ENCODE measurements around the gene LRRFIP1. TPM values are rescaled to one million over a fixed set of nuclear protein-coding genes. Genes with fewer than 3 reads are reported as not detected.

LRRFIP1 gene
- total RNA-seq, 1 donor, result 64.3 TPM

- no peak for TF ChIP-seq CTCF (IDR thresholded peaks at IDR 0.05; ENCODE audit: insufficient read depth, low read depth, low read length)
- H3K4me3 ChIP-seq (ENCODE audit: low read depth, low read length), result no peak overlapping the region
- DNase-seq (ENCODE audit: low read depth), result no peak
Measured at GRCh38 chr2:237650455-237650850, 23.1 kb downstream of the LRRFIP1 start.

GRCh38 chr2:237651761-237652160 is 24.4 kb downstream of the LRRFIP1 start:
- no peak for TF ChIP-seq CTCF (IDR thresholded peaks at IDR 0.05; ENCODE audit: insufficient read depth, low read depth, low read length)
- no peak overlapping the region for H3K4me3 ChIP-seq (ENCODE audit: low read depth, low read length)
- DNase-seq (ENCODE audit: low read depth), result no peak

- H3K4me3 ChIP-seq (ENCODE audit: low read depth, low read length), result no peak overlapping the region
- DNase-seq (ENCODE audit: low read depth), result no peak
- no peak for TF ChIP-seq CTCF (IDR thresholded peaks at IDR 0.05; ENCODE audit: insufficient read depth, low read depth, low read length)
Measured at GRCh38 chr2:237652181-237652580, 24.8 kb downstream of the LRRFIP1 start.

- no peak for DNase-seq (ENCODE audit: low read depth)
- no peak overlapping the region for H3K4me3 ChIP-seq (ENCODE audit: low read depth, low read length)
- no peak for TF ChIP-seq CTCF (IDR thresholded peaks at IDR 0.05; ENCODE audit: insufficient read depth, low read depth, low read length)
Measured at GRCh38 chr2:237652854-237653253, 25.5 kb downstream of the LRRFIP1 start.

- H3K4me3 ChIP-seq (ENCODE audit: low read depth, low read length), result no peak overlapping the region
- DNase-seq (ENCODE audit: low read depth), result no peak
- no peak for TF ChIP-seq CTCF (IDR thresholded peaks at IDR 0.05; ENCODE audit: insufficient read depth, low read depth, low read length)
Measured at GRCh38 chr2:237653776-237654558, 26.6 kb downstream of the LRRFIP1 start.

GRCh38 chr2:237657063-237657462 is 29.7 kb downstream of the LRRFIP1 start:
- H3K4me3 ChIP-seq (ENCODE audit: low read depth, low read length), result no peak overlapping the region
- TF ChIP-seq CTCF (IDR thresholded peaks at IDR 0.05; ENCODE audit: insufficient read depth, low read depth, low read length), result no peak

More at GRCh38 chr2:237657063-237657462, 29.7 kb downstream of the LRRFIP1 start:
- no peak for DNase-seq (ENCODE audit: low read depth)
